Kidney (tissue), 14 donors: ENCODE data around the gene MGARP. TPM values are rescaled to one million over a fixed set of nuclear protein-coding genes. Genes with fewer than 3 reads are reported as not detected.

Experiments
- DNase-seq, 5 donors: peaks; one replicate each; pipeline ENCODE4 v3.0.0-alpha.2; 2013 to 2020
- FAIRE-seq: peaks from 2 replicates; lab custom pipeline; 2012; peaks lifted over from hg19 to GRCh38; lab: Jason Lieb, UNC
- H3K27ac ChIP-seq, 2 donors: one replicate each; pipeline ENCODE4 v1.7.0; 2013; ENCODE audit warnings: low read depth in 2 of 2, low read length in 2 of 2, inconsistent platforms in 1 of 2
- H3K27me3 ChIP-seq: one replicate; pipeline ENCODE4 v1.7.1; 2013; ENCODE audit warnings: low read length, inconsistent platforms; ENCODE audit not compliant: control insufficient read depth, insufficient read depth
- H3K36me3 ChIP-seq, 3 donors: one replicate each; pipeline versions ENCODE4 v1.7.0 to v1.7.1; 2013; ENCODE audit warnings: low read length in 3 of 3, control low read depth in 1 of 3, inconsistent platforms in 1 of 3; ENCODE audit not compliant: insufficient read depth in 3 of 3, control insufficient read depth in 2 of 3
- H3K4me1 ChIP-seq, 3 donors: one replicate each; pipeline versions ENCODE4 v1.7.0 to v1.7.1; 2013; ENCODE audit warnings: low read length in 3 of 3, inconsistent platforms in 1 of 3, low read depth in 1 of 3; ENCODE audit not compliant: control insufficient read depth in 2 of 3, insufficient read depth in 2 of 3
- H3K4me3 ChIP-seq, 3 donors: one replicate each; pipeline versions ENCODE4 v1.7.0 to v1.8.1; 2013; ENCODE audit warnings: low read length in 3 of 3, control low read depth in 1 of 3, inconsistent platforms in 1 of 3
- H3K9ac ChIP-seq, 3 donors: one replicate each; pipeline versions ENCODE4 v1.7.0 to v1.7.1; 2013; ENCODE audit warnings: low read length in 3 of 3, control low read depth in 1 of 3, inconsistent platforms in 1 of 3
- H3K9me3 ChIP-seq, 3 donors: one replicate each; pipeline versions ENCODE4 v1.7.0 to v1.7.1; 2013; ENCODE audit warnings: low read length in 3 of 3, control low read depth in 1 of 3, inconsistent platforms in 1 of 3; ENCODE audit not compliant: control insufficient read depth in 2 of 3, insufficient read depth in 1 of 3
- CTCF ChIP-seq: IDR thresholded peaks from 3 replicates; pipeline ENCODE4 v1.5.1; 2012; ENCODE audit warnings: mild to moderate bottlenecking, moderate library complexity, borderline replicate concordance; ENCODE audit not compliant: insufficient read depth; ENCODE audit errors: extremely low read depth
- intact Hi-C: fragments of 100-400 bp; cut with DNase I; formaldehyde crosslinking; loops from one replicate; pipeline ENCODE4 v1.11.1; 2022
- polyA plus RNA-seq: library from polyadenylated mRNA; stranded (reverse); fragments of 350-450 nt; fragmentation: Illumina TruSeq; extraction: RNeasy Lipid Tissue Mini Kit (QIAGEN cat#74804); gene quantifications from one replicate; pipeline ENCODE4 v1.2.3, GENCODE V29; 2014; ENCODE audit warnings: low read depth, low replicate concordance; ENCODE audit not compliant: insufficient read depth
- total RNA-seq: library from RNA; stranded (reverse); fragmentation: NEBNext Ultra II Directional; extraction: Animal tissue kit (Norgen Biotek cat#: 25700); gene quantifications from one replicate; pipeline ENCODE4 v1.2.1, GENCODE V29; 2021
- donor health status: control.
- donor health status: control.
- donor health status: control.
- donor health status: control.
- donor health status: control.
- donor health status: DM: yes; HTN: yes; CAD: no.
- donor health status: Normal renal cell carcinoma (clear cell type).

The MGARP gene
- total and polyA plus RNA-seq, 2 donors from 2014 or later, result 0.25 to 4.3 TPM

GRCh38 chr4:139223682-139224317 is 56.2 kb downstream of the MGARP start:
- Histone ChIP-seq H3K27ac (no peak overlapping the region), H3K4me3 (no peak overlapping the region), H3K36me3 (no peaks in the 10 kb centered on the region), H3K9ac (no peak overlapping the region), H3K9me3 (no peaks in the 10 kb centered on the region), H3K4me1 (no peaks in the 10 kb centered on the region), H3K27me3 (no peaks in the 10 kb centered on the region)
- no peak for DNase-seq
- no peak for FAIRE-seq
- intact Hi-C loops, result no loop called here
- no peak for TF ChIP-seq CTCF

- Histone ChIP-seq H3K36me3 (no peaks in the 10 kb centered on the region), H3K27ac (no peak overlapping the region), H3K4me1 (no peaks in the 10 kb centered on the region), H3K9ac (no peak overlapping the region), H3K27me3 (no peaks in the 10 kb centered on the region), H3K4me3 (no peak overlapping the region), H3K9me3 (no peaks in the 10 kb centered on the region)
- no peak for DNase-seq
- intact Hi-C loops, result no loop called here
- no peak for FAIRE-seq
- no peak for TF ChIP-seq CTCF
Measured at GRCh38 chr4:139222215-139222614, 57.8 kb downstream of the MGARP start.

GRCh38 chr4:139221687-139222086 is 58.3 kb downstream of the MGARP start:
- no peaks in the 10 kb centered on the region for H3K4me1 ChIP-seq
- H3K27ac ChIP-seq, result no peak overlapping the region
- no peaks in the 10 kb centered on the region for H3K27me3 ChIP-seq
- no peaks in the 10 kb centered on the region for H3K36me3 ChIP-seq
- no peak overlapping the region for H3K4me3 ChIP-seq
- intact Hi-C loops, result no loop called here
- no peak for TF ChIP-seq CTCF
- H3K9ac ChIP-seq, result no peak overlapping the region
- FAIRE-seq, result no peak
- no peaks in the 10 kb centered on the region for H3K9me3 ChIP-seq
- no peak for DNase-seq

- no peaks in the 10 kb centered on the region for H3K9me3 ChIP-seq
- DNase-seq (no peak), FAIRE-seq (no peak)
- H3K4me3 ChIP-seq, result no peak overlapping the region
- TF ChIP-seq CTCF, result no peak
- H3K27ac ChIP-seq, result no peak overlapping the region
- H3K36me3 ChIP-seq, result no peaks in the 10 kb centered on the region
- H3K27me3 ChIP-seq, result no peaks in the 10 kb centered on the region
- intact Hi-C loops, result no loop called here
- no peak overlapping the region for H3K9ac ChIP-seq
- no peaks in the 10 kb centered on the region for H3K4me1 ChIP-seq
Measured at GRCh38 chr4:139219450-139220055, 60.5 kb downstream of the MGARP start.
